Ammon's horn (tissue), 1 donor: ENCODE measurements around the gene HBA1.
"Not testable (repeated sequence)": the region's sequence is repeated elsewhere in the genome, so short reads cannot be mapped to it uniquely, and the experiment has no call there.

Experiments
- DNase-seq: peaks from one replicate; pipeline ENCODE4 v3.0.0-alpha.2; 2016; ENCODE audit warnings: low spot score

HBA1 gene

DNA sequence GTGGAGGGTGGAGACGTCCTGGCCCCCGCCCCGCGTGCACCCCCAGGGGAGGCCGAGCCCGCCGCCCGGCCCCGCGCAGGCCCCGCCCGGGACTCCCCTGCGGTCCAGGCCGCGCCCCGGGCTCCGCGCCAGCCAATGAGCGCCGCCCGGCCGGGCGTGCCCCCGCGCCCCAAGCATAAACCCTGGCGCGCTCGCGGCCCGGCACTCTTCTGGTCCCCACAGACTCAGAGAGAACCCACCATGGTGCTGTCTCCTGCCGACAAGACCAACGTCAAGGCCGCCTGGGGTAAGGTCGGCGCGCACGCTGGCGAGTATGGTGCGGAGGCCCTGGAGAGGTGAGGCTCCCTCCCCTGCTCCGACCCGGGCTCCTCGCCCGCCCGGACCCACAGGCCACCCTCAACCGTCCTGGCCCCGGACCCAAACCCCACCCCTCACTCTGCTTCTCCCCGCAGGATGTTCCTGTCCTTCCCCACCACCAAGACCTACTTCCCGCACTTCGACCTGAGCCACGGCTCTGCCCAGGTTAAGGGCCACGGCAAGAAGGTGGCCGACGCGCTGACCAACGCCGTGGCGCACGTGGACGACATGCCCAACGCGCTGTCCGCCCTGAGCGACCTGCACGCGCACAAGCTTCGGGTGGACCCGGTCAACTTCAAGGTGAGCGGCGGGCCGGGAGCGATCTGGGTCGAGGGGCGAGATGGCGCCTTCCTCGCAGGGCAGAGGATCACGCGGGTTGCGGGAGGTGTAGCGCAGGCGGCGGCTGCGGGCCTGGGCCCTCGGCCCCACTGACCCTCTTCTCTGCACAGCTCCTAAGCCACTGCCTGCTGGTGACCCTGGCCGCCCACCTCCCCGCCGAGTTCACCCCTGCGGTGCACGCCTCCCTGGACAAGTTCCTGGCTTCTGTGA is at the start of gene HBA1:
TSS of gene HBA1 (plus strand) at position 204 of the 906 bp plus-strand sequence. CDS start at position 241, 37 bp downstream.
- not testable (repeated sequence) for DNase-seq

DNA sequence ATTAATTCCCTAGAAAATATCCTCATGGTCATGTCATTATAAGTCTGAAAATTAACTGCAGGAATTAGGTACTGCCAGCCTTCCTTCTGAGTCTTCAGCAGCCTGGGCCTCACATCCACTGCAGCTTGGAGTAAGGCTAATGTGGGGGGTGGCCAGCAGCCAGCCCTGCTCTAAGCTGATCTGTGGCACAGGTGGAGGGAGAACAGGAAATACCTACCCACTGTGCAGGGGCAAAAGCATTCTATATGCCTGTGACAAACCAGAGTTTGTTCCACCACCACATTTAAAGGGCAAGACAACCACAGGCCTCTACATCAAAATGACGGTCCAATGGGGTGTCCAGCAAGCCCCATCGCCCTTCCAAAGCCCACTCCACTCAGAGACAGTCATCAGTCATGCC is 47.4 kb upstream of the HBA1 start:
- no peak for DNase-seq

DNA sequence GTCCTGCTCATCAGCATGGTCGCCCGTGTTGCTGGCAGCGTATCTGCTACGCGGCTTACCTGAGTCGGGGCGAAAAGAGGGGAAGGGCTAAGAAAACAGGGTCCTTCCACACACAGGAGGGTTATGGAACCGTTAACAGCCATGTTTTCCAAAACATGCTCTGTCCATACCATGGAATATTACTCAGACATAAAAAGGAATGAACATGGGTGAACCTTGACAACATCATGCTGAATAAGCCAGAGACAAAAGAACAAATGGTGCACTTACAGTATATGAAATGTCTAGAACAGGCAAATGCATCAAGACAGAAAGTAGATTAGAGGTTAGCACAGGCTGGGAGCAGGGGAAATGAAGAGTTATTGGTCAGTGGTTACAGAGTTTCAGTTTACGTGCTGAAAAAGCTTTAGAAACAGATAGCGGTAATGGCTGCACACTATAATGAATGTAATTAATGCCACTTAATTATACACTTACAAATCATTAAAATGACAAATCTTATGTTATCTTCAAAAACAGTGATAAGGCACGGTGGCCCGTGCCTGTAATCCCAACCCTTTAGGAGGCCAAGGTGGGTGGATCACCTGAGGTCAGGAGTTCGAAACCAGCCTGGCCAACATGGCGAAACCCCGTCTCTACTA is 45.8 kb upstream of the HBA1 start:
- DNase-seq = no peak

DNA sequence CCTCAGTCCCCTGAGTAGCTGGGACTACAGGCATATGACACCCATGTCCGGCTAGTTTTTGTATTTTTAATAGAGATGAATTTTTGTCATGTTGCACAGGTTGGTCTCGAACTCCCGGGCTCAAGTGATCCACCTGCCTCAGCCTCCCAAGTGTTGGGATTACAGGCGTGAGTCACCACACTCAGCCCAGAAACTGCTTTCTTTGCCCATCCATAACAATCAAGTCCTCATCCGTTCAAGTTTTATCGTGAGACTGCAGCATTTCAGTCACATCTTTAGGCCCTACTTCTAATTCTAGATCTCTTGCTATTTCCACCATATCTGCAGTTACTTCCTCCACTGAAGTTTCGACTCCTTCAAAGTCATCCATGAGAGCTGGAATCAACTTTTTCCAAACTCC is 44.4 kb upstream of the HBA1 start:
- DNase-seq = no peak

DNA sequence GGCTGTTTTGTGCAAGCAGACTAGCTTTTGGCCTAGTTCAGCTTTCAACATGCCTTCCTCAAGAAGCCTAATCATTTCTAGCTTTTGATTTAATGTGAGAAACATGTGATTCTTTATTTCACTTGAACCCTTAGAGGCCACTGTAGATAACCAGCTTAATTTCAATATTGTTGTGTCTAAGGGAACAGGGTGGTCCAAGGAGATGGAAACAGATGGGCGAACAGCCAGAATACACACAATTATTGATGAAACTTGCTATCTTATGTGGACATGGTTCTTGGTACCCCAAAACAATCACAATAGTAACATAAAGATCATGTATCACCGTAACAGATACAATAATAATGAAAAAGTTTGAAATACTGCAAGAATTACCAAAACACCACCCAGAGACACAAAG is 42.8 kb upstream of the HBA1 start:
- DNase-seq = no peak

DNA sequence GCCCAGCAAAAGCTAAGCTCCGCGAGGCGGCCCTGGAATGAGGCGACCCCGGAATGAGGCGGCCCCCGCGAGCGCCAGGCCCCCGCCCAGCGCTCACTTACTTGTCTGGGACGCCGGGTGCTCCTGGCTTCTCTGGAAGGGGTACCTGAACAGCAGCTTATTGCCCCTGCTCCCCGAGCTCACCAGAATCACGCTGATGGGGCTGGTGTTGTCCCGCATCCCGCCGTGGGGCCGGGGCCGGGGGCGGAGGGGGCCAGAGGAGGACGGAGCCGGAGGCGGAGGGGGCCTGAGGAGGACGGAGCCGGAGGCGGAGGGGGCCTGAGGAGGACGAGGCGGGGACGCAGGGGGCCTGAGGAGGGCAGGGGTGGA is 38.4 kb upstream of the HBA1 start:
- no peak for DNase-seq

DNA sequence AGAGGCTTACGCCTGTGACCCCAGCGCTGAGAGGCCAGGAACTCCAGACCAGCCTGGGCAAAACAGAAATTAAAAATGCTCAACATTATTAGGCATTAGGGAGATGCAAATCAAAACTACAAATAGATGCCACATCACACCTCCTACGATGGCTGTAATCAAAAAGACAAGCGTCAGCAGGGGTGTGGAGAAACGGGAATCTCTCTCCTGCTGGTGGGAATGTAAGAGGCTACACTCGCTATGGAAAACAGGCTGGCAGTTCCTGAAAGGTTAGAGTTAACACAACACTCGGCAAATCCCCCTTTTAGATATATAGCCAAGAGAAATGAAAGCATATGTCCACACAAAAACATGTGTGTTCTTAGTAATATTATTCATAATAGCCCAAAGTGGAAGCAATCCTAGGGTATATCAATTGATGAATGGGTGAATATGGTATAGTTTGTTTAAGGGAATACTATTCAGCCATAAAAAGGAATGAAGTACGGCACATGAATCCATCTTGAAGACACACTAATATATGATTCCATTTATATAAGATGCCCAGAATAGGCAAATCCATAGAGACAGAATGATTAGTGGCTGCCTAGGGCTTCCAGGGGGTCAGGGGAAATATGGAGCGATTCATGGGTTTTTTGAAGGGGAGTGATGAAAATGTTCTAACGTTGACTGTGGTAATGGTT is 36.2 kb upstream of the HBA1 start:
- no peak for DNase-seq

DNA sequence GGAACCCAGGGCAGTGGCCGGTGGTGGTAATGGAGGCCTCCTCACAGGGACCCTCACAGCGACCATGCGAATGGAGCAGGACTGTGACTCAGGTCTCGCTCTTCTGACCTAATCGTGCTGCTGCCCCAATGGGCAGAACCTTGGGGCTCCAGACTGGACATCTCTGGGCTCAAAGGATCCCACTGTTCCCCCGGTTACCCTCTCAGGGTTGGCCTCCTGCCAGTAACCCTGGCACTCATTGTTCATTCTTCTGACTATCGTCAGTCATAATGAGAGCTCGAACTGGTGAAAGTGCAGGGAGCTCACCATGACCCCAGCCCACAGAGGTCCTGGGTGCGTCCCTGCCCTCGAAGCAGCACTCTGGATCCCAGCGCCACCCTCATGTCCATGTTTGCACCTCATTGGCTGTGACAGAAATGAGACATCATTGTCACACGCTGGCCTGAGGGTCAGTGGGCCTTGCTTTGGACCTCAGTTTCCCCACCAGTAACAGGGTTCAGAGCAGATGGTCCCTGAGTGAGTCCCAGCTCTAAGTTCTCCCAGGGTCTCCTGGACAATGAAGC is 34.0 kb upstream of the HBA1 start:
- DNase-seq = peak; percentile 35

DNA sequence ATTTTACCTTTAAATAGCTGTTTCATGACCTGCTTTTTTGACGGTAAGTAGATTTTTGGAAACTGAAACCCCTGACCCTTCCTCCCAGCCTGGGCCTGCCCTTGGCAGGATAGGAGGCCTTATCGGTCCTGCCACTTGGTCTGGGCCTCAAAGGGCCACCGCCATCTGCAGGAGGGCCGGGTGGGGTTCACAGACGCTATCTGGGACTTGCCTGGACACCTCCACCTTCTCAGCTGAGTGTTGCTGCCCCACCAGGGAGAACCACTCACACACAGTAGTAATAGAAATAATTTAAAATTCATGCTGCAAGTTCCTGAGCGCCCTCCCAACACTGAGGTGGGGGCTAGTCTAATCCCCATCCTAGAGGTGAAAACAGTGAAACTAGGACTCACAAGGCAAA is 33.4 kb upstream of the HBA1 start:
- DNase-seq = no peak

DNA sequence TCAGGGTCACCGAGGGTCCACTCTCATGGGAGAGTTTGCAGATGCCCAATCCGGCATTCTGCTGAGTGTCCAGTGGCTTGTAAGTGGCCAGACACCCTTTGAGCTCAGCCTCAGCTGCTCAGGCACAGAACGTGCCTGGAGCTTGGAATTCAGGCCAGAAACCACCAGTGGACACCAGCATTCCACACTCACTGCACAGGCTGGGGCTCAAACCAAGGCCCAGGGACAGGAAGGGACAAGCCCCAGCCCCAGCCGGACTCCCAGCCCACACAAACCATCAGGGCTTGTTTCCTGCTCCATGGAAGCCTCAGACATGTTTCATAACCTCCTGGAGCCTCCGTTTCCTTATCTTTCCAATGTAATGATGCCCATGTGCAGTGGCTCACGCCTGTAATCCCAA is 33.0 kb upstream of the HBA1 start:
- no peak for DNase-seq

DNA sequence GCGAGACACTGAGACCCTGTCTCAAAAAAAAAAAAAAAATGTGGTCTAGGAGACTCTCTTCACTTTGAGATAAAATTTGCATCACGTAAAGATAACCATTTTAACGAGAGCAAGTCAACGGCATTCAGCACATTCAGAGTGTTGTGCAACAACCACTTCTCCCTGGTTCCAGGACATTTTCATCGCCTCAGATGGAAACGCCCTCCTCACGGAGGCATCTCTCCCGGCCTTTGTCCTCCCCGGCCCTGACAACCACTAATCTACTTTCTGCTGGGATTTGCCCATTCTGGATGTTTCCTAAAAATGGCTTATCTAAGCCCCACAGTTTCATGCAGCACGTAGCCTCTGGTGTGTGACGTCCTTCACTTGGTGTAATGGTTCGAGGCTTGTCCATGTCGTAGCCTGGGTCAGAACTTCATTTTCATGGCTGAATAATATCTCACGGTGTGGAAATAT is 31.7 kb upstream of the HBA1 start:
- DNase-seq = no peak

DNA sequence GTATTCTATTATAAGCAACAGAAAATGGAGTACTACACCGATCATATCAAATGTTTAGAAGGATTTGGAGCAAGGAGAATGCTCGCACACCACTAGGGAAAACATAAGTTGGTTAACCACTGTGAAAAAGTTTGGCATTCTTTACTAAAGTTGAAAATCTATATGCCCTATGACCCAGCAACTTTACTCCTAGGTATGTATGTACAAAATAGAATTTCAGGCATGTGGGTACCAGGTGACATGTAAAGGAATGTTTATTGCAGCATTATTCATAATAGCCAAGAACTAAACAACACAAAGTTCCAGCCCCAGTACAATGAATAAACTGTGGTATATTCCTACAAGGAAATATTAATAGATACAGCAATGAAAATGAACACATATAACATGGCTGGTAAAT is 29.8 kb upstream of the HBA1 start:
- no peak for DNase-seq

DNA sequence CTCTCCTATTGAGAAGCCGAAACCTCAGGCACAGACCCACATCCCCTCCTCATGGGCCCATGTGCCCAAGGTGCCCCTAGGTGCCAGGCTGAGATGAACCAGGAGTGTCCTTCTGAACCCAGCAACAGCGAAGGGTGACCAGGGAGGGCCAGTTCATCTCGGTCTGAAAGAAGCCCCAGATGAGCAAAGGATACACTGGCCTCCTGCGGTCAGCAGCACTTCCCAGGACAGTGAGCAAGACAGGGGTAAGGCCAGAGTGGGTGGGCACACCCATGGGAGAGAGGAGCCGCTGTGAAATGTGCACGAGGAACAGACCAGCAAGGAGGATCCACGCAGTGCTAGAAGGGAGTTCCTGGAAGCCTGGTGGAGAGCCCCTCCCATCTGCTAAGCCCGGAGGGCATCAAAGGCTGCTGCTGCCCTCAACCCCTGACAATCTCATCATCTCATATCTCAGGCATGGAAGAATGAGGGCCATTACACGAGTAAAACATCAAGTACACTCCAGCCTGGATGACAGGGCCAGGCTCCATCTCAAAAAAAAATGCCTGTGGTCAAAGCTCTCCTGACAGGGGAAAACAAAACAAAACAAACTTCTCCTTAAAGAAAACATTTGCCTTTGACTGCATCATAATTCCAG is 27.3 kb upstream of the HBA1 start:
- no peak for DNase-seq

DNA sequence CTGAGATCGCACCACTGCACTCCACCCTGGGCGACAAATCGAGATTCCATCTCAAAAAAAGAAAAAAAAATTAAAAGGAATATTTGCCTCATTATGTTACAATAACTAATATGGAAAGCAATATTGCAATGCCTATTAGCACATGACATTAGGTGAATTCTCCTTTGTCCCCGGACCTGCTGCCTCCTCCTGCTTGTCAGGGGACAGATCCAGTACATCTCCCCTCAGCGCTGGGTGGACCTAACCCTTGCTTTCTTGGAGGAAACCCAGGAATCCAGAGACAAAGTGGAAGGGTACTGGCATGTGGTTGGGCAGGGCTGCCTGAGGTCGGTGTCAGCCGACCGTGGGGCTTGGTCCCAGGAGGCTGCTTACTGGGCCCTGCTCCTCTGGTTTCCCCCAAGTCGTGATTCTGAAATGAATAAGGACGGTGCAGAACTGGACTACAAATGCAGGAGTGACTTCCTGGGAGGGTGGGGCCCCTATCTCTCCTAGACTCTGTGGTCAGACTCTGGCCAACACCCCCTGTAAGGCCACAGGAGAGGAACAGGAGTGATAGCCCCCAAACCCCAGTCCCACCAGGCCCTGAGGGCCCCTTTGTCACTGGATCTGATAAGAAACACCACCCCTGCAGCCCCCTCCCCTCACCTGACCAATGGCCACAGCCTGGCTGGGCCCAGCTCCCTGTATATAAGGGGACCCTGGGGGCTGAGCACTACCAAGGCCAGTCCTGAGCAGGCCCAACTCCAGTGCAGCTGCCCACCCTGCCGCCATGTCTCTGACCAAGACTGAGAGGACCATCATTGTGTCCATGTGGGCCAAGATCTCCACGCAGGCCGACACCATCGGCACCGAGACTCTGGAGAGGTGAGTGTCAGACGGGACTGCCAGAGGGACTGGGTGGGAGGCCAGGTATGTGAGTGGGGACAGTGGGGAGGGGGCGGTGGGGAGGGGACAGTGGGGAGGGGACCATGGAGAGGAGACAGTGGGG is 24.0 kb upstream of the HBA1 start, which contains the start of gene HBZ:
TSS of gene HBZ (plus strand) at position 504 of the 988 bp plus-strand sequence. CDS start at position 770, 266 bp downstream.
- no peak for DNase-seq

DNA sequence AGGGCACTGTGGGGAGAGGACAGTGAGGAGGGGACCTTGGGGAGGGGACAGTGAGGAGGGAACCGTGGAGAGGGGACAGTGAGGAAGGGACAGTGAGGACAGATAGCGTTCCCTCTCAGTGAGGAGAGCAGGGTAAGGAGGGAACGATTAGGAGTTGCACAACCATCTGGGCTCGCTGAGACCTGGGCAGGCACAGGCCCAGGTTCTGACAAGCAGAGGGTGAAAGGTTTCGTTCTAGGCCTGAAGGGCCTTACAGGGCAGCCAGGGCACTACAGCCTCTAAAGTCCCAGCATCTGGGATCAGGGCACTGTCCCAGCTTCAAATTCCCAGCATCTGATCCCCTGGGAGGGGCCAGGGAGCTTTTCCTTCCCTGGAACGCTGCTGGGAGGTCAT is 23.4 kb upstream of the HBA1 start:
- not testable (repeated sequence) for DNase-seq

DNA sequence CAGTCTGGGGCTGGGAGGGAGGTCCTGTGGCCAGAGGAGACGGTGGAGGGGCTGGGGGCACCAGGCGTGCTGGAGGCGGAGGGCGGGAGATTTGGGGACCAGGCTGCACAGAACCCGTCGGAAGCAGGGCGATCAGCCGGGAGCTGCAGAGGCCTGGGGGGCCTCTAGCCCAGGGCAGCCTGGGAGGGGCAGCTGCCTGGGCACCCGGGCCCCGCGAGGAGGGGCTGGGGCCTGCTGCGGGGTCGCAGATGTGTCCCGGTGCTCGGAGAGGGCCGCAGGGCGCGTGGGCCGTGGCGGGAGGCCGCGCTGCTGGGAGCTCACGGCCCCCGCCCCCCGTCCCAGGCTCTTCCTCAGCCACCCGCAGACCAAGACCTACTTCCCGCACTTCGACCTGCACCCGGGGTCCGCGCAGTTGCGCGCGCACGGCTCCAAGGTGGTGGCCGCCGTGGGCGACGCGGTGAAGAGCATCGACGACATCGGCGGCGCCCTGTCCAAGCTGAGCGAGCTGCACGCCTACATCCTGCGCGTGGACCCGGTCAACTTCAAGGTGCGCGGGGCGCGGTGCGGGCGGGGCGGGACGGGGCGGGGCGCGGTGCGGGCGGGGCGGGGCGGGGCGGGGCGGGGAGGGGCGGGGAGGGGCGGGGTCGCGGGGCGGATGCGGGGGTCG is 22.8 kb upstream of the HBA1 start:
- not testable (repeated sequence) for DNase-seq

DNA sequence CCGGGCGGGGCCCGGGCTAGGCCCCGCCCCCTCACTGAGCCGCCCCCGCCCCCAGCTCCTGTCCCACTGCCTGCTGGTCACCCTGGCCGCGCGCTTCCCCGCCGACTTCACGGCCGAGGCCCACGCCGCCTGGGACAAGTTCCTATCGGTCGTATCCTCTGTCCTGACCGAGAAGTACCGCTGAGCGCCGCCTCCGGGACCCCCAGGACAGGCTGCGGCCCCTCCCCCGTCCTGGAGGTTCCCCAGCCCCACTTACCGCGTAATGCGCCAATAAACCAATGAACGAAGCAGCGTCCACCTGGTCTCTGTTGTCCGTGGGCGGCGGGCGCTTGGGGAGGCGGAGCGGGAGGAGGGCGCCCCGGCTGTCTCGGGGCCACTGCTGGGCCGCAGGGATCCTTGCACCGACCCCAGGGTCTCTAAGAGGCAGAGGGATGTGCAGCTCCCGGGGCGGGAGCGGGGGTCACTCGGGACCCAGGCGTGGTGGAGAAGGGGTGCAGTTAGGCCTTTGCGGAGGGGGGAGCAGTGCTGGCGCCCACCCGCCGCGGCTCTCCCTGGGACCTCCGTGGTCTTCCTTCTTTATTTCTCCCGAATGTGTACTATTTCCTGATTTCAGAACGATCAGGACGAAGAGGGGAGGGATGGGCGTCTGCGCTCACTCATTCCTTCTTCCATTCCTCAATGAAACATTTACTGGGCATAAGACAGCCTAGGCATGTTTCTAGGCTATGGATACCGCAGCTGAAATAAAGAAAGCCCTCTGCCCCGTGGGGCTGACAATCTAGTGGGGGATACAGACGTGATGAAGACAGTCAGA is 22.1 kb upstream of the HBA1 start:
- DNase-seq = no peak

DNA sequence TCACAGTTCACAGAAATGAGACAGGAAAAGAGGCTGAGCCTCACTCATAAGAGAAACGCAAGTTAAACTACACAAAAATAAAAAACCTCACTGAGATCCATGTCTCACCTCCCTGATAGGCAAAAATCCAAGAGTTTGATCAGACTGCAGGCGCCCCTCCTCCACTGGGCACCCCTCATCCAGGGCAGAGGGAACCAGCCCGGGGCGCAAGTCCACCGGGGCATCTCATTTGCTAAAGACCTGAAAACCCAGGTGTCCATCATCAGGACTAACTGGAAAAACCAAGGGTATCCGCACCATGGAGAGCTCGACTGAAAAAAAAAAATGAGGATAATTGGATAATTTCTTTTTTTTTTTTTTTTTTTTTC is 21.5 kb upstream of the HBA1 start:
- no peak for DNase-seq

DNA sequence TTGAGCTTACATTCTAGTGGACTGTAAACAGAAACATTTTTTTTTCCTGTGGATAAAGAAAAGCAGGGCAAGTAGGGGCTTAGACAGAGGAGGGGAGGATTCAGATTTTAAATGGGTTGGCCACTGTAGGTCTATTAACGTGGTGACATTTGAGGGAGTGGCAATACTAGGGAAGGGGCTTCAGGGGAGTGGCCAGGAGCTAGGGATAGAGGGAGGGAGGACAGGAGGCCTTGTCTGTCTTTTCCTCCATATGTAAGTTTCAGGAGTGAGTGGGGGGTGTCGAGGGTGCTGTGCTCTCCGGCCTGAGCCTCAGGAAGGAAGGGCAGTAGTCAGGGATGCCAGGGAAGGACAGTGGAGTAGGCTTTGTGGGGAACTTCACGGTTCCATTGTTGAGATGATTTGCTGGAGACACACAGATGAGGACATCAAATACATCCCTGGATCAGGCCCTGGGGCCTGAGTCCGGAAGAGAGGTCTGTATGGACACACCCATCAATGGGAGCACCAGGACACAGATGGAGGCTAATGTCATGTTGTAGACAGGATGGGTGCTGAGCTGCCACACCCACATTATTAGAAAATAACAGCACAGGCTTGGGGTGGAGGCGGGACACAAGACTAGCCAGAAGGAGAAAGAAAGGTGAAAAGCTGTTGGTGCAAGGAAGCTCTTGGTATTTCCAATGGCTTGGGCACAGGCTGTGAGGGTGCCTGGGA is 17.2 kb upstream of the HBA1 start:
- DNase-seq = no peak
